ENCODE data around the gene RICTOR.

GRCh38 chr5:38906503-38906902 is 167.7 kb downstream of the RICTOR start:
- TF ChIP-seq, protein P1, sequence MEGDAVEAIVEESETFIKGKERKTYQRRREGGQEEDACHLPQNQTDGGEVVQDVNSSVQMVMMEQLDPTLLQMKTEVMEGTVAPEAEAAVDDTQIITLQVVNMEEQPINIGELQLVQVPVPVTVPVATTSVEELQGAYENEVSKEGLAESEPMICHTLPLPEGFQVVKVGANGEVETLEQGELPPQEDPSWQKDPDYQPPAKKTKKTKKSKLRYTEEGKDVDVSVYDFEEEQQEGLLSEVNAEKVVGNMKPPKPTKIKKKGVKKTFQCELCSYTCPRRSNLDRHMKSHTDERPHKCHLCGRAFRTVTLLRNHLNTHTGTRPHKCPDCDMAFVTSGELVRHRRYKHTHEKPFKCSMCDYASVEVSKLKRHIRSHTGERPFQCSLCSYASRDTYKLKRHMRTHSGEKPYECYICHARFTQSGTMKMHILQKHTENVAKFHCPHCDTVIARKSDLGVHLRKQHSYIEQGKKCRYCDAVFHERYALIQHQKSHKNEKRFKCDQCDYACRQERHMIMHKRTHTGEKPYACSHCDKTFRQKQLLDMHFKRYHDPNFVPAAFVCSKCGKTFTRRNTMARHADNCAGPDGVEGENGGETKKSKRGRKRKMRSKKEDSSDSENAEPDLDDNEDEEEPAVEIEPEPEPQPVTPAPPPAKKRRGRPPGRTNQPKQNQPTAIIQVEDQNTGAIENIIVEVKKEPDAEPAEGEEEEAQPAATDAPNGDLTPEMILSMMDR (conservative IDR thresholded peaks at IDR 0.05) = no peak
- no peak for TF ChIP-seq ZFX (IDR thresholded peaks at IDR 0.05)

All from C4-2B (cell line).